Pancreas (tissue), 10 donors: ENCODE measurements around the gene FH. TPM values are rescaled to one million over a fixed set of nuclear protein-coding genes. Genes with fewer than 3 reads are reported as not detected.

Source experiments
- ATAC-seq, 4 donors: fragments of 200-7000 bp; cut with Tn5 transposase; one replicate each; pipeline versions ENCODE4 v1.8.0 to v1.9.1; 2020; ENCODE audit warnings: mild to moderate bottlenecking in 4 of 4, moderate library complexity in 4 of 4
- DNase-seq, 6 donors: peaks; one replicate each; pipeline ENCODE4 v3.0.0-alpha.2; 2020
- FAIRE-seq: peaks from 2 replicates; lab custom pipeline; 2012; peaks lifted over from hg19 to GRCh38; lab: Jason Lieb, UNC
- H3K27ac ChIP-seq, 4 donors: fragments of 200-600 bp; sonication (generic); 1 replicate in 3 of 4; 2 replicates in 1 of 4; pipeline versions ENCODE4 v1.5.0 to v1.8.0; 2020
- H3K27me3 ChIP-seq, 4 donors: fragments of 200-600 bp; one replicate each; pipeline ENCODE4 v1.8.0; 2021
- H3K36me3 ChIP-seq, 3 donors: fragments of 200-600 bp; sonication (generic) in 1 of 3; one replicate each; pipeline versions ENCODE4 v1.5.0 to v1.8.0; 2020 to 2021
- H3K4me1 ChIP-seq, 3 donors: fragments of 200-600 bp; one replicate each; pipeline ENCODE4 v1.8.0; 2021
- H3K4me3 ChIP-seq, 4 donors: fragments of 200-600 bp; sonication (generic) in 2 of 4; one replicate each; pipeline versions ENCODE4 v1.5.0 to v1.8.0; 2020 to 2021
- H3K9me3 ChIP-seq, 4 donors: fragments of 200-600 bp; one replicate each; pipeline ENCODE4 v1.8.0; 2021
- CTCF ChIP-seq, 4 donors: fragments of 200-600 bp; sonication (generic) in 3 of 4; IDR thresholded peaks; one replicate each; pipeline versions ENCODE4 v1.5.0 to v1.8.0; 2021; ENCODE audit warnings: antibody characterized with exemption in 4 of 4
- WGBS, 2 donors: extraction: QIAGEN DNeasy Blood & Tissue Kit; methylation state at CpG; one replicate each; pipeline ENCODE4 v1.1.7; 2013; 5-methylcytosine and 5-hydroxymethylcytosine counted together
- intact Hi-C, 3 donors: fragments of 100-400 bp; cut with DNase I; formaldehyde crosslinking; loops; one replicate each; pipeline versions ENCODE4 v1.11.1 to v1.14.2; 2022
- polyA plus RNA-seq, 2 donors: library from polyadenylated mRNA; stranded (reverse); fragments of 200-250 nt; gene quantifications; one replicate each; pipeline ENCODE4 v1.2.3, GENCODE V29; 2013
- total RNA-seq, 6 donors: library from RNA; stranded (reverse); fragmentation: NEBNext Ultra II Directional in 4 of 6; extraction: Animal tissue kit (Norgen Biotek cat#: 25700) in 4 of 6; gene quantifications; one replicate each; pipeline versions ENCODE4 v1.2.1 to v1.2.4, GENCODE V29; 2021 to 2023
- donor health status: healthy with polysubstance abuse.
- donor health status: DM: no; HTN: no; CAD: no; lungs with moderate emphysema.
- donor health status: DM: no; HTN: no; CAD: no.
- donor health status: control.
- donor health status: control.
- donor health status: Bipolar disorder and iron deficiency.
- donor health status: DM: yes; HTN: yes; CAD: no.
- donor health status: DM: no; HTN: no; CAD: no.
- donor health status: DM: no; HTN: no; CAD: no.
- donor health status: DM: yes; HTN: yes; CAD: no.

The FH gene
- 10 to 100 TPM; 15.1 to 27.0 (median 23.3) TPM for total RNA-seq
- polyA plus RNA-seq = 10 to 100 TPM; 20.0 to 33.5 TPM

- 0% methylated on average over 69 to 70 of the region's 70 CpGs for WGBS, 2 donors
- DNase-seq (peak; percentile 92 to 96 (median 95)), FAIRE-seq (peak; percentile 98), ATAC-seq (peak; percentile 98 to 99 (median 98))
- Histone ChIP-seq H3K36me3 (no peaks in the 10 kb centered on the region), H3K4me3 (peak within 1 kb of the TSS; percentile 73 to 92 (median 88)), H3K9me3 (no peaks in the 10 kb centered on the region), H3K4me1 (peaks cover 0 to 18% (median 4%) of the 10 kb centered on the region in 3 donors), H3K27me3 (peaks cover 0 to 4% (median 0%) of the 10 kb centered on the region in 4 donors), H3K27ac (peak within 1 kb of the TSS; percentile 74 to 82 (median 80))
- intact Hi-C loops = no loop called here
- TF ChIP-seq CTCF (IDR thresholded peaks at IDR 0.05) = no peak
Observed at GRCh38 chr1:241519308-241520079, at the start of gene FH. FH (minus strand) TSS chr1:241519755; CDS start chr1:241519722, 33 bp downstream.

- H3K27ac ChIP-seq = no peak overlapping the region
- ATAC-seq (no peak), FAIRE-seq (no peak), DNase-seq (no peak)
- no peak for TF ChIP-seq CTCF (IDR thresholded peaks at IDR 0.05)
- H3K27me3 ChIP-seq = no peaks in the 10 kb centered on the region
- no peaks in the 10 kb centered on the region for H3K36me3 ChIP-seq
- H3K4me1 ChIP-seq = no peaks in the 10 kb centered on the region
- no peaks in the 10 kb centered on the region for H3K9me3 ChIP-seq
- H3K4me3 ChIP-seq = no peak overlapping the region
- WGBS, 2 donors = 81 to 84% methylated on average over 3 of the region's 3 CpGs
- intact Hi-C loops = no loop called here
Observed at GRCh38 chr1:241560849-241561187, 41.3 kb upstream of the FH start.

DNA sequence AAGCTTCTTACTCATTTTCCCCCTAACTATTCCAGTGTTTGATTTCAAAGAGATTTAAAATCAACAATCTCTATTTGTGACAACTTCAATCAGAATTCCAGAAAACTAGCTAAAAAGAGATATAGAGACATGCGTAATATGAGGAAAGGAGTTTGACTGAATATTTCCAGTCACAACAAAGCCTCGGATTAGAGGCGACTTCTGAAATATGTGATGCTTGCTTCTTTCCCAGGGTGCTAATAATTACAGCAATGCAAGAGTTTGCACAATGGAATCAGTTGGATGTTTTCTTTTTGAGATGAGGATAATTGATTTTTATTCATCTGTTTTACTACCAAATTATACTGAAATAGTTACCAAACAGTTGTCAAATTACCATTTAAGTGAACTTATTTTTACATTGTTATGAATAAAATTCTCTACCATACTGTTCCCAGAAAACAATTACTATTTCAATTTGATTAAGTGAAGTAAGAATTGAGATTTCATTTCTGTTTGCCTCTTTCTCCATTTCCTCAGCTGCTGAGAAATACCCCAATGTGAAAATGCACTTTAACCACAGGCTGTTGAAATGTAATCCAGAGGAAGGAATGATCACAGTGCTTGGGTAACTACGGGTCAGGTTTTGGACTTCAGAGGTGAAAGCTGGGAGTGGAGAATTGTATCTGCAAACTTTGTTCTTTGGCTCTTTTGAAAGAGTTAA lies 40.7 kb upstream of the FH start:
- intact Hi-C loops = no loop called here
- H3K9me3 ChIP-seq = no peaks in the 10 kb centered on the region
- ATAC-seq (no peak), FAIRE-seq (no peak), DNase-seq (no peak)
- no peak for TF ChIP-seq CTCF (IDR thresholded peaks at IDR 0.05)
- 77 to 84% methylated on average over 4 of the region's 4 CpGs for WGBS, 2 donors
- no peaks in the 10 kb centered on the region for H3K36me3 ChIP-seq
- H3K27ac ChIP-seq = no peak overlapping the region
- no peak overlapping the region for H3K4me3 ChIP-seq
- H3K4me1 ChIP-seq = no peaks in the 10 kb centered on the region
- H3K27me3 ChIP-seq = no peaks in the 10 kb centered on the region

DNA sequence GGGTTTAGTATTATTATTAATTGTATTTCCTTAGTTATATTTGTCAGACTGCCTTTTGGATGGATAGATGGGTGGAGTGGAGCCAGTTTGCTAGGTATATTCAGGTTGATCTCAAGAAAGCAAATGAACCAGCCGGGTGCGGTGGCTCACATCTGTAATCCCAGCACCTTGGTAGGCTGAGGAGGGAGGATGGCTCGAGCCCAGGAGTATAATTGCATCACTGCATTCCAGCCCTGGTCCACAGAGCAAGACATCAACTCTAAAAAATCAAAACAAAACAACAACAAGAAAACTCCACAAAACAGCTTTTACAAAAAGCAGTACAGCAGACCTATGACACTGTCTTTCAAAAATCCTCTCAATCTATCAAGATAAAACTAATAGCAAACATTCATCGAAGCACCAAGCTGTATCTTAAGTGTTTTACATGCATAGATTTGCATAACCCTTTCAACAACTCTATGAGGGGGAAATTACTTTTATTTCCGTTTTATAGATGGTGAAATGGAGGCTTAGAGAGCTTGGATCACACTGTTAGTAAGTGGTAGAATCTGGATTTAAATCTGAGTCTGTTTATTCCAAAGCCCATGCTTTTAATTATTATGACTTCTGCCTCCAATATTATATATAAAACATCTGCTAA lies 38.1 kb upstream of the FH start:
- no peak for DNase-seq
- 60 to 67% methylated on average over 5 of the region's 5 CpGs for WGBS, 2 donors
- FAIRE-seq = no peak

More for the DNA sequence above, 38.1 kb upstream of the FH start:
- H3K27me3 ChIP-seq = no peaks in the 10 kb centered on the region
- no peaks in the 10 kb centered on the region for H3K4me1 ChIP-seq
- H3K36me3 ChIP-seq = no peaks in the 10 kb centered on the region
- H3K27ac ChIP-seq = no peak overlapping the region
- no peaks in the 10 kb centered on the region for H3K9me3 ChIP-seq
- ATAC-seq = no peak
- intact Hi-C loops = no loop called here
- TF ChIP-seq CTCF (IDR thresholded peaks at IDR 0.05) = no peak
- H3K4me3 ChIP-seq = no peak overlapping the region
